Activated naive CD4-positive, alpha-beta T cell (primary cell): ENCODE data around the gene GSS.
"Not testable (repeated sequence)": the region's sequence is repeated elsewhere in the genome, so short reads cannot be mapped to it uniquely, and the experiment has no call there.

Experiments used
- DNase-seq, 4 experiments: peaks; one replicate each; lab custom pipeline; 2025; lab: John Stamatoyannopoulos, UW

GSS gene

GRCh38 chr20:34907616-34908469 lies 47.8 kb downstream of the GSS start:
- DNase-seq: no peak

- no peak for DNase-seq
Measured at GRCh38 chr20:34904202-34904621, 51.4 kb downstream of the GSS start.

GRCh38 chr20:34898731-34899130 lies 56.9 kb downstream of the GSS start:
- DNase-seq: not testable (repeated sequence)

GRCh38 chr20:34898129-34898528 lies 57.5 kb downstream of the GSS start:
- not testable (repeated sequence) for DNase-seq

- no peak for DNase-seq
Measured at GRCh38 chr20:34896086-34896621, 59.5 kb downstream of the GSS start.

GRCh38 chr20:34895465-34895864 lies 60.1 kb downstream of the GSS start:
- DNase-seq: no peak

- no peak for DNase-seq
Measured at GRCh38 chr20:34894723-34895122, 60.9 kb downstream of the GSS start.

GRCh38 chr20:34892671-34893070 lies 62.9 kb downstream of the GSS start:
- DNase-seq: no peak

GRCh38 chr20:34891166-34892062 lies 64.2 kb downstream of the GSS start:
- DNase-seq: no peak

GRCh38 chr20:34888468-34888867 lies 67.1 kb downstream of the GSS start:
- no peak for DNase-seq

GRCh38 chr20:34887023-34887422 lies 68.6 kb downstream of the GSS start:
- DNase-seq: no peak

GRCh38 chr20:34886122-34886521 lies 69.5 kb downstream of the GSS start:
- DNase-seq: no peak

GRCh38 chr20:34884260-34884659 lies 71.3 kb downstream of the GSS start:
- no peak for DNase-seq

GRCh38 chr20:34883809-34884208 lies 71.8 kb downstream of the GSS start:
- no peak for DNase-seq

- DNase-seq: no peak
Measured at GRCh38 chr20:34883087-34883688, 72.4 kb downstream of the GSS start.

GRCh38 chr20:34881689-34882088 lies 73.9 kb downstream of the GSS start:
- no peak for DNase-seq

GRCh38 chr20:34880971-34881370 lies 74.6 kb downstream of the GSS start:
- DNase-seq: not testable (repeated sequence)

GRCh38 chr20:34880215-34880850 lies 75.3 kb downstream of the GSS start:
- no peak for DNase-seq
